SW480 (cell line): ENCODE data around the gene SCAI.
"Not testable (repeated sequence)": the region's sequence is repeated elsewhere in the genome, so short reads cannot be mapped to it uniquely, and the experiment has no call there.

Source experiments
- DNase-seq: peaks from one replicate; pipeline ENCODE4 v3.0.0-alpha.2; 2016; ENCODE audit warnings: low spot score

Gene SCAI

GRCh38 chr9:125106285-125106893 lies 36.9 kb downstream of the SCAI start:
- DNase-seq = no peak

- DNase-seq = no peak
Observed at GRCh38 chr9:125103770-125104460, 39.4 kb downstream of the SCAI start.

DNA sequence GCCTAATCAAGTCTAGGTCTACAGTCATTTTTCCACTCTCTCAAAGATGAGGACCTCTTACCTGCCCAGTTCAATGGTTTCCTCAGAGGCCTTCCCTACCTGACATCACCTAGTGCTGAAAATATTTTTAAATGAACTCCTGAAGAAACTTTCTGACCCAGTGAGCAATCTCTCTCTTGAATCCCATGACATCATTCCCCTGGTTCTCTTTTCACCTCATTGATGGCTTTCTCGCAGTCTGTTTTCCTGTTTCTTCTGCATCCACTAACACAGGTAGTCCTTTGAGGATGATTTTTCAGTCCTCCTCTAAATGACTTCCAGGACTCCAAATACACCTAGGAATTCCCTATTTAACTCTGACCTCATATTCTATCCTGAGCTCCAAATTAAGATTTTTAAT lies 40.3 kb downstream of the SCAI start:
- no peak for DNase-seq

- DNase-seq = no peak
Observed at GRCh38 chr9:125100822-125101221, 42.5 kb downstream of the SCAI start.

DNA sequence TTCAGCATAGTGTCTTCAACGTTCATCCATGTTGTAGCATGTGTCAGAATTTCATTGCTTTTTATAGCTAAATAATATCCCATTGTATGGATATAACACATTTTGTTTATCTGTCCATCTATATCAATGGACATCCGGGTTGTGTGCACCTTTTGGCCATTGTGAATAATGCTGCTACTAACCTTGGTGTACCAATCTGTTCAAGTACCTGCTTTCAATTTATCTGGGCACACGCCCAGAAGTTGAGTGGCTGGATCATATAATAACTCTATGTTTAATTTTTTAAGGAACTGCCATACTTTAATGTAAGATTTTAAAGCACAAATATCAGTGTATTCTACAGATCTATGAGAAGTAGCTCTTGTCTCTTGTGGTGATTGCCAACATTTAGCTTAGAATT lies 43.5 kb downstream of the SCAI start:
- DNase-seq = no peak

GRCh38 chr9:125095821-125096443 lies 47.4 kb downstream of the SCAI start:
- DNase-seq = no peak

- DNase-seq = no peak
Observed at GRCh38 chr9:125091121-125091520, 52.2 kb downstream of the SCAI start.

- no peak for DNase-seq
Observed at GRCh38 chr9:125089331-125089730, 54.0 kb downstream of the SCAI start.

DNA sequence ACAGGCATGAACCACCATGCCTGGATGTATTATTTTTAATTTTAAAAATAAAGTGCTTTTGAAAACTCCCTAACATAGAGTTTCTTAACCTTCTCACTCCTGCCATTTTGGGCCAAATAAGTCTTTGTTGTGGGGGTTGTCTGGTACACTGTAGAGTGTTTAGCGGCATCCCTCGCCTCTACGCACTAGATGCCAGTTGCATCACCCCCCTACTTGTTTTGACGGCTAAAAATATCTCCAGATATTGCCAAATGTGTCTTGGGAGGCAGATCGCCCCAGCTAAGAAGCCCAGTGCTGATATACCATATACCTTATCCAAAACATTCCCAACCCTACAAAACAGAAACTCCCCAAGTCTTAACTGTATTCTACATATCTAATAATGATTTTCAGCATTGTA lies 54.6 kb downstream of the SCAI start:
- no peak for DNase-seq

- DNase-seq = no peak
Observed at GRCh38 chr9:125085703-125086477, 57.4 kb downstream of the SCAI start.

DNA sequence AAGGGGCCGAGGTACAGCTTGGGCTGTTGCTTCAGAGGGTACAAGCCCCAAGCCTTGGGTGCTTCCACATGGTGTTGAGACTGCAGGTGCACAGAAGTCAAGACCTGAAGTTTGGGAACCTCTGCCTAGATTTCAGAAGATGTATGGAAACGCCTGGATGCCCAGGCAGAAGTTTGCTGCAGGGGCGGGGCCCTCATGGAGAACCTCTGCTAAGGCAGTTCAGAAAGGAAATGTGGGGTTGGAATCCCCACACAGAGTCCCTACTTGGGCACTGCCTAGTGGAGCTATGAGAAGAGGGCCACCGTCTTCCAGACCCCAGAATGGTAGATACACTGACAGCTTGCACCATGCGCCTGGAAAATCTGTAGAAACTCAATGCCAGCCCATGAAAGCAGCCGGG lies 61.1 kb downstream of the SCAI start:
- DNase-seq = not testable (repeated sequence)

- not testable (repeated sequence) for DNase-seq
Observed at GRCh38 chr9:125080797-125081196, 62.5 kb downstream of the SCAI start.

DNA sequence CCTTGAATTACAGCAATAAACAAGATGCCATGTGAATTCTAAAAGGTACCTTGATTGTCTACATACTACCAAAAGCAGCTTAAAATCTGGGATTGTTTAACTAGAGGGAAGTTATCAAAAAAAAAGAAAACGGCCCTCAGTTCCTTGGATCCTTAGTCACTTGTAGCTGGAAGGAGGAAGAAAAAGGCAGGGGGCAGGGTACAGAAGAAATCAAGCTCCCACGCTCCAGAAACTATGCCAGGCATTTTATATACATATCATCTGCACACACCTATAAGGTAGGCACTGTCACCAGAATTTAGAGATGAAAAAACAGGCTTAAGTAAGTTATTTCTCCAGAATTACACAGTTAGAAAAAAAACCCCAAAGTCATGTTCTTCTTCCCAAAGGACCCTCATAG lies 63.4 kb downstream of the SCAI start:
- DNase-seq = no peak

GRCh38 chr9:125075997-125076396 lies 67.3 kb downstream of the SCAI start:
- DNase-seq = no peak

- DNase-seq = no peak
Observed at GRCh38 chr9:125074976-125075375, 68.4 kb downstream of the SCAI start.

GRCh38 chr9:125066839-125067619 lies 76.3 kb downstream of the SCAI start:
- no peak for DNase-seq

GRCh38 chr9:125061391-125061790 lies 81.9 kb downstream of the SCAI start:
- DNase-seq = no peak

GRCh38 chr9:125049212-125050049 lies 93.9 kb downstream of the SCAI start:
- DNase-seq = no peak

DNA sequence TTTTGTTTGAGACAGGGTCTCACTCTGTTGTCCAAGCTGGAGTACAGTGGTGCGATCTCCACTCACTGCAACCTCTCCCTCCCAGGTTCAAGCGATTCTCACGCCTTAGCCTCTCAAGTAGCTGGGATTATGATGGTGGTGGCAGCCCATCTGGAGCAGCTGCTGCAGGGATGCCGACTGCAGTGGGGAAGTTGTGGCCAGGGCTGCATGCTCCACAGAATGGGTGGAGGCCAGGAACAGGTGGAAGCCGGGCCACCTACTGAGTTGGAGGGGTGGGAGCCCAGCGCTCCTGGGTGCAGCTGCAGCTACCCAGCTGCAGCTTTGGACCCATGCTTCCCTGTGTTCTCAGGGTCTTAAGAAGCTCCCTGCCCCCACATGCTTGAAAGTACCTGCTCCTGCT lies 99.7 kb downstream of the SCAI start:
- DNase-seq = no peak

- no peak for DNase-seq
Observed at GRCh38 chr9:125043148-125043547, 100.2 kb downstream of the SCAI start.

- DNase-seq = no peak
Observed at GRCh38 chr9:125038166-125038565, 105.2 kb downstream of the SCAI start.
